Osteoblast (primary cell): ENCODE data around the gene C4orf50. TPM values are rescaled to one million over a fixed set of nuclear protein-coding genes. Genes with fewer than 3 reads are reported as not detected.

ENCODE experiments used
- DNase-seq: peaks from one replicate; pipeline ENCODE4 v3.0.0; 2011; ENCODE audit warnings: low spot score, mixed read lengths; ENCODE audit not compliant: insufficient read length; ENCODE audit errors: missing footprints
- H2AFZ ChIP-seq: 2 replicates; pipeline ENCODE4 v1.6.0; 2011; ENCODE audit warnings: mild to moderate bottlenecking, low read length
- H3K27ac ChIP-seq: 2 replicates; pipeline ENCODE4 v1.5.1; 2011; ENCODE audit warnings: mild to moderate bottlenecking, low read depth, low read length, moderate library complexity
- H3K27me3 ChIP-seq: 2 replicates; pipeline ENCODE4 v1.6.0; 2012; ENCODE audit warnings: mild to moderate bottlenecking, control low read depth, inconsistent platforms, low read length, moderate library complexity; ENCODE audit not compliant: insufficient read depth
- H3K36me3 ChIP-seq: 2 replicates; pipeline ENCODE4 v1.5.1; 2011; ENCODE audit warnings: mild to moderate bottlenecking, low read length, control low read depth, moderate library complexity; ENCODE audit not compliant: insufficient read depth
- H3K4me1 ChIP-seq: 2 replicates; pipeline ENCODE4 v1.5.1; 2011; ENCODE audit warnings: mild to moderate bottlenecking, low read length, control low read depth, moderate library complexity; ENCODE audit not compliant: insufficient read depth
- H3K4me2 ChIP-seq: 2 replicates; pipeline ENCODE4 v1.6.0; 2011; ENCODE audit warnings: mild to moderate bottlenecking, low read length; ENCODE audit not compliant: insufficient read depth
- H3K4me3 ChIP-seq: fragments of 200-600 bp; sonication (generic); 3 replicates; pipeline ENCODE4 v1.5.1; 2012; ENCODE audit warnings: mild to moderate bottlenecking, low read length, inconsistent platforms; ENCODE audit not compliant: insufficient read depth
- H3K79me2 ChIP-seq: 2 replicates; pipeline ENCODE4 v1.6.0; 2012; ENCODE audit warnings: mild to moderate bottlenecking, low read length, control low read depth, inconsistent platforms; ENCODE audit not compliant: insufficient read depth
- H3K9me3 ChIP-seq: 2 replicates; pipeline ENCODE4 v1.5.1; 2011; ENCODE audit warnings: low read depth, low read length, control low read depth
- H4K20me1 ChIP-seq: 2 replicates; pipeline ENCODE4 v1.6.0; 2012; ENCODE audit warnings: mild to moderate bottlenecking, low read length, control low read depth; ENCODE audit not compliant: insufficient read depth
- CTCF ChIP-seq: IDR thresholded peaks from 2 replicates; pipeline ENCODE4 v1.5.1; 2011; ENCODE audit warnings: mild to moderate bottlenecking, low read depth, low read length, moderate library complexity; ENCODE audit errors: extremely low read depth
- total RNA-seq: library from RNA; depleted of rRNA; stranded (reverse); fragments of >200 nt; gene quantifications from 2 replicates; pipeline ENCODE4 v1.2.3, GENCODE V29; 2012

The C4orf50 gene
- total RNA-seq, 1 donor, result not detected

DNA sequence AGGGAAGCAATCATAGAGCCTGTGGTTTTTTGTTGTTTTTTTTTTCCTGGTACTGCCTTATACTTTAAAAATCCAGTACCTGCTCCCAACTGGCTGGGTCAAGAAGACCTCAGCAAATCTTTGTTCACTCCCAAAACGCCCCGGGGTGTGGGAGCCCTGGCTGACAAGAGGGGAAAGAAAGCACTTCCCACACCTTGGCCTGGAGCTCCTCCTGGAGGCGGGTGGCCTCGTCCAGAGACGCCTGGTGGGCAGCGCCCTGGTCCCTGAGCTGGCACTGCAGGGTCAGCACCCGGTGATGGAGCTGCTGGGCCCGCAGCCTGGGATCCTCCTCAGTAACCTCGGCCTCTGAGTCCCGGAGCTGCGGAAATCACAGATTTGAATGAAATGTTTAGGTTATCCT is 38.2 kb downstream of the C4orf50 start:
- DNase-seq, result no peak
- H3K27ac ChIP-seq, result no peak overlapping the region
- H3K9me3 ChIP-seq, result no peaks in the 10 kb centered on the region
- H3K27me3 ChIP-seq, result no peaks in the 10 kb centered on the region
- no peaks in the 10 kb centered on the region for H4K20me1 ChIP-seq
- H3K4me2 ChIP-seq, result no peak overlapping the region
- no peaks in the 10 kb centered on the region for H3K79me2 ChIP-seq
- TF ChIP-seq CTCF, result no peak
- no peaks in the 10 kb centered on the region for H3K4me1 ChIP-seq
- H3K4me3 ChIP-seq, result no peak overlapping the region
- no peaks in the 10 kb centered on the region for H3K36me3 ChIP-seq
- no peak overlapping the region for H2AFZ ChIP-seq

DNA sequence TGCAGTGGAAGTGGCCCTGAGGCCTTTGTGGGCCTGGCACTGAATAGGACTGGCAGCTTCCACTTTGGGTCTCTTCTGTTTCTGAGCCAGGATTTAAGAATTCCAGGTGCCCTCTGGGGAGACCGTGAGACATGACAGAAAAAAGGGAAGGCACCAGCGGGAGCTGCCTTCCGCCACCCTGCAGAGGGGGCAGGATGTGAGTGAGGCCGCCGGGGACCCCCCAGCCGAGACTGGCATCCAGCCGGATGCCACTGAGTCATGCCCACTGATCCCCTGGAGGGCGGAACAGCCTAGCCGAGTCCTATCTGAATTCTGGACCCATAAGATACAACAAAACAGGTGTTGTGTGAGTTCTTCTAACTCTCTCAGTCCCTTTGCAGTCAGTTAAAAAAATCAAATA is 41.3 kb downstream of the C4orf50 start:
- Histone ChIP-seq H3K36me3 (no peaks in the 10 kb centered on the region), H3K27ac (no peak overlapping the region), H3K9me3 (no peaks in the 10 kb centered on the region), H3K4me2 (no peak overlapping the region), H3K4me1 (no peaks in the 10 kb centered on the region), H3K79me2 (no peaks in the 10 kb centered on the region), H2AFZ (no peak overlapping the region), H3K4me3 (no peak overlapping the region), H3K27me3 (no peaks in the 10 kb centered on the region), H4K20me1 (no peaks in the 10 kb centered on the region)
- no peak for DNase-seq
- TF ChIP-seq CTCF, result no peak

DNA sequence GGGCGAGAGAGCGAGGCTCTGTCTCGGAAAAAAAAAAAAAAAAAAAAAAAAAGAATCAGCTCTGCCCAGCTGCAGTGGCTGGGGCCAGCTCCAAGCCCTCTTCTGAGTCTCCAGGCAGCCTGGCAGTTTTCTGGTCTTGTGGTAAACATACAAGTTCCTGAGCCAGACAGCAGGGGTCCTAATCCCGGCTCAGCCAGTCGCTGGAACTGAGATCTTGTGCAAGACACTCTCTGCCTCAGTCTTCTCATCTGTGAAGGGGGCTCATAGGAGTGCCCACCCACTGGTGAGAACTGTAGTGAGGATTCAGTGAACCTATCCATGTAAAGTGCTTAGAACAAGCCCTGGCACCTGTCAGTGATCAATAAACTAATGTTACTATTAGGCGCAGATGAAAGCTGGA is 41.8 kb downstream of the C4orf50 start:
- Histone ChIP-seq H2AFZ (no peak overlapping the region), H3K4me3 (no peak overlapping the region), H3K79me2 (no peaks in the 10 kb centered on the region), H3K4me2 (no peak overlapping the region), H3K4me1 (no peaks in the 10 kb centered on the region), H3K36me3 (no peaks in the 10 kb centered on the region), H3K9me3 (no peaks in the 10 kb centered on the region), H3K27me3 (no peaks in the 10 kb centered on the region), H4K20me1 (no peaks in the 10 kb centered on the region), H3K27ac (no peak overlapping the region)
- TF ChIP-seq CTCF, result no peak
- no peak for DNase-seq

DNA sequence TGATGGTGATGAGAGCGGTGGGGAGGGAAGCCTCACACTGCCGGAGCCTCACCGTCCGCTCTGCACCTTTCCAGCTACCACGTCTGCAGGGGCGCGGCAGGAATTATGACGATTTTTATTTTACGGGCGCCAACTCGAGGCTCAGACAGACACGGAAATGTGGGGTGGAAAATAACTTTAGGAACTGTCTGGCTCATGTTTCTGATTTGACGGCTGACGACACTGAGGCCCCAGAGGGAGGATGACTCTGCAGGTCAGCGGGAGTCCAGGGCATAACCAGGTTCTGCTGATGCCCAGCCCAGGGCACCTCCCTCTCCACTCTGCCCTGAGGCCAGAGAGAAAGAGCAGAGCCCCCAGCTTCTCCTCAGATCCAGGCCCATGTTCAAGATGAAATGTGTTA is 43.9 kb downstream of the C4orf50 start:
- no peak for TF ChIP-seq CTCF
- H2AFZ ChIP-seq, result no peak overlapping the region
- H3K27ac ChIP-seq, result no peak overlapping the region
- H3K79me2 ChIP-seq, result no peaks in the 10 kb centered on the region
- H3K4me1 ChIP-seq, result no peaks in the 10 kb centered on the region
- H3K36me3 ChIP-seq, result no peaks in the 10 kb centered on the region
- no peaks in the 10 kb centered on the region for H3K9me3 ChIP-seq
- no peaks in the 10 kb centered on the region for H3K27me3 ChIP-seq
- H3K4me3 ChIP-seq, result no peak overlapping the region
- H3K4me2 ChIP-seq, result no peak overlapping the region
- DNase-seq, result no peak
- H4K20me1 ChIP-seq, result no peaks in the 10 kb centered on the region
